ENCODE data around the gene MAST3. TPM values are rescaled to one million over a fixed set of nuclear protein-coding genes. Genes with fewer than 3 reads are reported as not detected.

MAST3 gene
- total and polyA plus RNA-seq, 2 of the 13 experiments (the other 11 are each of a cell fraction or from before 2014, with no cell fraction given) = 4.1 to 4.6 TPM

DNA sequence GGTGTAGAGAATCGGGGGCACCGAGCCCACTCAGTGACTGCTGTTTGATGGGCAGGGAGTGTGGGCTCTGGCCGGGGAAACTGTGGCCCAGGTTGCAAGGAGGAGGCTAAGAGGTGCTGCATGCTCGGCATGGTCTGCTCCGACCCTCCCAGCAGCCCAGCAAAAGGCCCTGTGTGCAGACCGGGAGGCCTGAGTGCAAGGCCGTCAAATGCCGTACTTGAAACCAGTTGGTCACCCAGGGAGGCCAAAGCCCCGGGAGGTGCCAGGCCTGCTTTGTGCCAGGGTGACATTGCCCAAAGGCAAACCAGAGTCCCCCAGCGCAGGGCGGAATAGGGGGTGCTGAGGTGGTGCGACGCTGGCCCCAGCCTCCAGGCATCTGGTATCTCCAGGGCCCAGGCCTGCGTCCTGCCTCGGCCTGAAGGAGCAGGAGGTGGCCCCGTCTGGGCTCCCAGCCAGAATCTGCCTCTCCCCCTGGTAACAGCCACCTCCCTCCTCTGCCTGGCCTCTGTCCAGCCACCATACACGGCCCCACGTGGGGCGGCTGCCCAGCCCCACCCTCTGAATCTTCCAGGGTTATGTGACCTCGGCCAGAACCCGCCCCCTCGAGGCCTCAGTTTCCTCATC lies 59.4 kb downstream of the MAST3 start (continued):
- peak; percentile 49; the same call in 1 of the 2 replicates for TF ChIP-seq YEATS2 (CRISPR knock-in tag; IDR thresholded peaks at IDR 0.05; ENCODE audit: borderline replicate concordance)
- TF ChIP-seq TOE1 (CRISPR knock-in tag; IDR thresholded peaks at IDR 0.05) = no peak
- TF ChIP-seq KDM2A (CRISPR knock-in tag; IDR thresholded peaks at IDR 0.05; ENCODE audit: borderline replicate concordance, low read depth) = peak; percentile 36; the same call in 1 of the 2 replicates
- TF ChIP-seq RBFOX2 (IDR thresholded peaks at IDR 0.05; ENCODE audit: low read depth, low read length) = peak; percentile 70
- TF ChIP-seq ZUFSP (CRISPR knock-in tag; IDR thresholded peaks at IDR 0.05; ENCODE audit: borderline replicate concordance) = no peak
- no peak for TF ChIP-seq ZNF224 (CRISPR knock-in tag; IDR thresholded peaks at IDR 0.05)
- no peak for TF ChIP-seq HNF1A (IDR thresholded peaks at IDR 0.05; ENCODE audit: low read depth)
- TF ChIP-seq HNF1A (CRISPR knock-in tag; IDR thresholded peaks at IDR 0.05; ENCODE audit: borderline replicate concordance) = 0 out of 2 replicates have a peak, but pooled peaks have one; percentile 24
- no peak for TF ChIP-seq STAT5B (CRISPR knock-in tag; IDR thresholded peaks at IDR 0.05)
- TF ChIP-seq HOXA9 (CRISPR knock-in tag; IDR thresholded peaks at IDR 0.05; ENCODE audit: borderline replicate concordance) = no peak
- 0 out of 2 replicates have a peak, but pooled peaks have one; percentile 40 for TF ChIP-seq DMAP1 (CRISPR knock-in tag; IDR thresholded peaks at IDR 0.05)
- TF ChIP-seq HMG20A (CRISPR knock-in tag; IDR thresholded peaks at IDR 0.05; ENCODE audit: borderline replicate concordance) = no peak
- TF ChIP-seq, protein P1, sequence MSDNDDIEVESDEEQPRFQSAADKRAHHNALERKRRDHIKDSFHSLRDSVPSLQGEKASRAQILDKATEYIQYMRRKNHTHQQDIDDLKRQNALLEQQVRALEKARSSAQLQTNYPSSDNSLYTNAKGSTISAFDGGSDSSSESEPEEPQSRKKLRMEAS (IDR thresholded peaks at IDR 0.05) = peak; percentile 73
- TF ChIP-seq ZSCAN20 (CRISPR knock-in tag; IDR thresholded peaks at IDR 0.05; ENCODE audit: borderline replicate concordance) = no peak
- TF ChIP-seq PCBP1 (IDR thresholded peaks at IDR 0.05; ENCODE audit: borderline replicate concordance, low read depth, low read length) = 0 out of 2 replicates have a peak, but pooled peaks have one; percentile 36
- TF ChIP-seq MXD4 (CRISPR knock-in tag; IDR thresholded peaks at IDR 0.05) = peak; percentile 33; the same call in 1 of the 2 replicates
- TF ChIP-seq, protein P2, sequence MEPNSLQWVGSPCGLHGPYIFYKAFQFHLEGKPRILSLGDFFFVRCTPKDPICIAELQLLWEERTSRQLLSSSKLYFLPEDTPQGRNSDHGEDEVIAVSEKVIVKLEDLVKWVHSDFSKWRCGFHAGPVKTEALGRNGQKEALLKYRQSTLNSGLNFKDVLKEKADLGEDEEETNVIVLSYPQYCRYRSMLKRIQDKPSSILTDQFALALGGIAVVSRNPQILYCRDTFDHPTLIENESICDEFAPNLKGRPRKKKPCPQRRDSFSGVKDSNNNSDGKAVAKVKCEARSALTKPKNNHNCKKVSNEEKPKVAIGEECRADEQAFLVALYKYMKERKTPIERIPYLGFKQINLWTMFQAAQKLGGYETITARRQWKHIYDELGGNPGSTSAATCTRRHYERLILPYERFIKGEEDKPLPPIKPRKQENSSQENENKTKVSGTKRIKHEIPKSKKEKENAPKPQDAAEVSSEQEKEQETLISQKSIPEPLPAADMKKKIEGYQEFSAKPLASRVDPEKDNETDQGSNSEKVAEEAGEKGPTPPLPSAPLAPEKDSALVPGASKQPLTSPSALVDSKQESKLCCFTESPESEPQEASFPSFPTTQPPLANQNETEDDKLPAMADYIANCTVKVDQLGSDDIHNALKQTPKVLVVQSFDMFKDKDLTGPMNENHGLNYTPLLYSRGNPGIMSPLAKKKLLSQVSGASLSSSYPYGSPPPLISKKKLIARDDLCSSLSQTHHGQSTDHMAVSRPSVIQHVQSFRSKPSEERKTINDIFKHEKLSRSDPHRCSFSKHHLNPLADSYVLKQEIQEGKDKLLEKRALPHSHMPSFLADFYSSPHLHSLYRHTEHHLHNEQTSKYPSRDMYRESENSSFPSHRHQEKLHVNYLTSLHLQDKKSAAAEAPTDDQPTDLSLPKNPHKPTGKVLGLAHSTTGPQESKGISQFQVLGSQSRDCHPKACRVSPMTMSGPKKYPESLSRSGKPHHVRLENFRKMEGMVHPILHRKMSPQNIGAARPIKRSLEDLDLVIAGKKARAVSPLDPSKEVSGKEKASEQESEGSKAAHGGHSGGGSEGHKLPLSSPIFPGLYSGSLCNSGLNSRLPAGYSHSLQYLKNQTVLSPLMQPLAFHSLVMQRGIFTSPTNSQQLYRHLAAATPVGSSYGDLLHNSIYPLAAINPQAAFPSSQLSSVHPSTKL (CRISPR knock-in tag; IDR thresholded peaks at IDR 0.05) = 0 out of 2 replicates have a peak, but pooled peaks have one; percentile 12
- no peak for TF ChIP-seq ZNF251 (CRISPR knock-in tag; IDR thresholded peaks at IDR 0.05)
- 0 out of 2 replicates have a peak, but pooled peaks have one; percentile 26 for TF ChIP-seq ERF (CRISPR knock-in tag; IDR thresholded peaks at IDR 0.05)

Data from HepG2 (cell line).